Measurements from ENCODE around the gene LACRT.
"Not testable (repeated sequence)": the region's sequence is repeated elsewhere in the genome, so short reads cannot be mapped to it uniquely, and the experiment has no call there.

LACRT gene

GRCh38 chr12:54639112-54639511 is 4.4 kb upstream of the LACRT start:
- DNase-seq (ENCODE audit: low spot score) = not testable (repeated sequence)

GRCh38 chr12:54631988-54632728 is 2.5 kb downstream of the LACRT start:
- DNase-seq (ENCODE audit: low spot score) = peak; percentile 45

GRCh38 chr12:54631551-54631950 is 3.1 kb downstream of the LACRT start:
- DNase-seq (ENCODE audit: low spot score) = peak; percentile 70

GRCh38 chr12:54629925-54630324 is 4.8 kb downstream of the LACRT start:
- no peak for DNase-seq (ENCODE audit: low spot score)

- DNase-seq (ENCODE audit: low spot score) = no peak
Measured at GRCh38 chr12:54628186-54628846, 6.4 kb downstream of the LACRT start.

GRCh38 chr12:54627304-54627703 is 7.4 kb downstream of the LACRT start:
- DNase-seq (ENCODE audit: low spot score) = no peak

- DNase-seq (ENCODE audit: low spot score) = no peak
Measured at GRCh38 chr12:54625598-54625997, 9.1 kb downstream of the LACRT start.

GRCh38 chr12:54624315-54625279 is 10.1 kb downstream of the LACRT start:
- DNase-seq (ENCODE audit: low spot score) = no peak

GRCh38 chr12:54622463-54623183 is 12.1 kb downstream of the LACRT start:
- no peak for DNase-seq (ENCODE audit: low spot score)

- no peak for DNase-seq (ENCODE audit: low spot score)
Measured at GRCh38 chr12:54616933-54617680, 17.6 kb downstream of the LACRT start.

GRCh38 chr12:54612225-54612750 is 22.4 kb downstream of the LACRT start:
- no peak for DNase-seq (ENCODE audit: low spot score)

GRCh38 chr12:54611715-54612149 is 23.0 kb downstream of the LACRT start:
- no peak for DNase-seq (ENCODE audit: low spot score)

- DNase-seq (ENCODE audit: low spot score) = no peak
Measured at GRCh38 chr12:54608769-54609168, 25.9 kb downstream of the LACRT start.

- DNase-seq (ENCODE audit: low spot score) = no peak
Measured at GRCh38 chr12:54608156-54608555, 26.5 kb downstream of the LACRT start.

GRCh38 chr12:54606556-54606955 is 28.1 kb downstream of the LACRT start:
- no peak for DNase-seq (ENCODE audit: low spot score)

- no peak for DNase-seq (ENCODE audit: low spot score)
Measured at GRCh38 chr12:54605138-54605970, 29.3 kb downstream of the LACRT start.

GRCh38 chr12:54604436-54604835 is 30.3 kb downstream of the LACRT start:
- no peak for DNase-seq (ENCODE audit: low spot score)

- no peak for DNase-seq (ENCODE audit: low spot score)
Measured at GRCh38 chr12:54603872-54604271, 30.8 kb downstream of the LACRT start.

- peak; percentile 46 for DNase-seq (ENCODE audit: low spot score)
Measured at GRCh38 chr12:54603173-54603814, 31.4 kb downstream of the LACRT start.
